Mucosa of gallbladder (tissue), 1 donor: ENCODE results near the gene OSR1. TPM values are rescaled to one million over a fixed set of nuclear protein-coding genes. Genes with fewer than 3 reads are reported as not detected.

Source experiments
- DNase-seq: peaks from one replicate; pipeline ENCODE4 v3.0.0-alpha.2; 2020; ENCODE audit warnings: low spot score
- total RNA-seq: library from RNA; stranded (reverse); gene quantifications from one replicate; pipeline ENCODE4 v1.2.1, GENCODE V29; 2021
- donor health status: DM: no; HTN: no; CAD: no.

Gene OSR1
- total RNA-seq, 1 donor from 2014 or later = 4.9 TPM

DNA sequence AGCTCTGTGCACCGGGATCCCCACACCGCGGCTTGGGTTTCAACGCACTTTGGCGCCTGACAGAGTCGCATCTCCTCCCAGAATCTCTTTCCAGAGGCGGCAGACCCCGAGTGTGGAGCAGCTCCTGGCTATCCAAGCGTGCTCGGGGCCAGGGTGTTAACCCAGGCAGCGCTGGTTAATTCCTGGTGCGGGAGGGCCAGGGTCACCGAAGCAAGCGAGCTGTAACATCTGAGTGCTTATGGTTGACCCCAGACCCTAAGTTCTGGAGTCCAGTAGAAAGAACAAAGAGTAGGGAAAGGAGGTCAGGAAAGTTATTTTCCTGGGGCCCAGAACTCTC lies 566 bp upstream of the OSR1 start:
- no peak for DNase-seq

DNA sequence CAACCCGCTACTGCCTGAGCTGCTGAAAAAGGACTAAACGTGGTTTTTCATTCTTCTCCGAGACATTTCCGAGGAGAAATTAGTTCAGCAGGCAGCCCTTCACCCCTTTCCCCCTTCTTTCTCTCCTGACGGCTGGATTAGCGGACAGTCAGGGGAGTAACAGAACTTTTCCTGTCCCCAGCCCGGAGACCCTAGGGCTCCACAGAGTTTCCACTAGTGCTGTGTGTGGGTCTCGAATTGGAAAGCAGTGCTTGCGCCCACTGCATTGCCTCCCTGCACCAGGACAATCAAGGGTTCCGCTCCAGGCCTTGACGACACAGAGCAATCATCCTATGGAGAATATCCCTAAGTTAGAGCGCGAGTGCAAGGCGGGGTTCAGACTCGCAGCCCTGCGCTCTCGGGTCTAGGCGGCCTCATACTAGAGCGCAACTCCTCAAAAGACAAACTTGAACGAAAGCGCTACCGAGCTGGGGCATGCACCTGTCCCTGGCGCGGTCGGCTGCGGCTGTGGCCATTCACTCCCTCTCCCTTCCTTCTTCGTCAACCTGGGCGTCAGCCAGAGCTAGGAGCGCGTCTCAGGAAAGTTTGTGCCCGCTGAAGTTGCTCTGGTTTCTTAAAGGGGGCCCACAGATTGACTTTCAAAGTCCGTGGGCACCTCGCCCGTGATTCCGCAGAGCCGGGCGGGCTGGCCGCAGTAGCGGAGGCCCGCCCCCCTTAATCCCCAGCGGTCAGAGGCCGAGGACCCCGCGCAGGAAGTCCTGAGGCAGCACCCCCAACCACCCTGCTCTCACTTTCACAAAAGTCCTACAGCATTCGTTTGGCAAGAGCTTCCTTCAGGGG lies 801 bp downstream of the OSR1 start:
- no peak for DNase-seq

DNA sequence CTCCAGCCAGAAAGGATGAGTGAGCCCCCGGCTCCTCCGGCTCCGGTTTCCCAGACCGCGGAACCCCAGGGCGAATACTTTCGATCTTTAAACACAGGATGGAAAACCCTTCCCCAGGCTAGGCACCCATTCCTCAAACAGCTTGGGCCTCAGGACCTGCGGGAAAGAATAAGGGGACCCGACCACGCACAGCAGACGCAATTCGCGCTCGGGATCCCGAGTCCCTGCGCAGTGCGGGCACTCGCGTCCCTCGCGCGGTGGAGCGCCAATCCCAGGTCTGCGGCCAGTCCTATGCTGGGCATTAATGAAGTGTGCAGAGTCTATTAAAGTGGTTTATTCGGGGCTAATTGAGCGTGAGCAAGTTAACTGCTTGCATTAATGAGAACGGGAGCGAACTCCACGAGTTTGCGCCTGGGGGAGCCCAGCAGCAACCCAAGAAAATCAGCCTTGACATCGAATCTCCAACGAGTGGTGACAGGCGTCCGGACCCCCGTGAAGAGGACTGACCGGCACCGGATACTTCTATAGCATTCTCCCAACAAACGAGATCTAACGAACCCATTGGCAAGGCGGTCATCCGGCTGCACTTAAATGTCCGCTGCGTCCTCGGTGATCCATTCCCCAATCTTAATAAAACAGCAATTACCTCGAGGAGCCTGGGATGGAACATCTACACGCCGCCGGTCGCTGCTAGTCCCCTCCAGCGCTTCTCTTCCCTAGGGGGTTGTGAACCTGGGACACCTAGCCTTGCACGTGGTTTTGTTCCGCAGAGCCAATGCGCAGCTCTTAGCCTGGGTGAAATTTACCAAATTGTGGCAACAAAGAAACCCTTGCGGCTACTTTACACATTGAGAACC lies 1.6 kb downstream of the OSR1 start:
- no peak for DNase-seq

DNA sequence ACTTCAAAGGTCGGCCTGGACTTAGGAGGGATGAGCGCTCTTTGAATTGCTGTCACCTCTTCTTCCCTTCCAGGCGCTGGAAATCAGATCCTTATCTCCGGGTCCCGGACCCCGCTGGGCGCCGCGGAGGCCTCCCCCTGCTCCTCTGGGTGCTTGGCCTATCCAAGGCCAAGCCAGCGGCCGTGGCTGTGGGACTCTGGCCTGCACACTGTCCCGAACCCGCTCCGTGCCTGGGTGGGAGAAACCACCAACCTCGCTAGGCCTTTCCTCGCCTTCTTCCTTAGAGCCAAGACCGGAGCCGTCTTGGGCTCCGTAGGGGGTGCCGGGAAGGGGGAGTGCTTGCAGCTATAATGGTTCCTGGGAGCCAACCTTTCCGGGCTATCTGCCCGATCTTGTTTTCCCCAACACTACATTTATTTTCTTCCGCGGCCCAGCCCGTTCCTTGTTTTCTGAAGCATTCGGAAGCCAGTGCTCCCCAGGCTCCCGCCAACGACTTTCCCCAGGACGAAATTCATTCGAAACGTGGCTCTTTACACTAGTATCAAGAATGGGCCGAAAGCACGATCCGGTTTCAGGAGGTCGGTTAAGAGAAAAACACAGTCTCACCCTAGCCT lies 2.4 kb downstream of the OSR1 start:
- DNase-seq = no peak

DNA sequence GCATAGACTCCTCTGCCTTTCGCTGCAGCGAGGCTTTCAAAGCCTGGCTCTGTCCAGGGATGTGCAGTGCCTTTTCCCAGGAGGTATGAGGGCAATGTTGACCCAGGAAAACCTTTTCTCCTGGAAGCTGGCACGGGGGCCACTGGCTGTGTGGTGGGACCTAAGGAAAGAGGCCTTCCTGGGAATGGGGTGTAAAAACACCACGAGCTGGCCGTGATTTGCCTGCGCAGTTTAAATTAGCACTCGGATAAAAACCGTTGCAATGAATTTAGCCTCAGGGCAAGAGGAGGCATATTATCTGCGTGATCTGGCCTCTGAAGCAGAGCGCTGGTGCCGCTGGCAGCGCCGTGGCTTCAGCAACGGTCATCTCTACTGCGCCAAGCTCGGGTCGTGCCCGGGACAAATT lies 3.0 kb downstream of the OSR1 start:
- DNase-seq = no peak

DNA sequence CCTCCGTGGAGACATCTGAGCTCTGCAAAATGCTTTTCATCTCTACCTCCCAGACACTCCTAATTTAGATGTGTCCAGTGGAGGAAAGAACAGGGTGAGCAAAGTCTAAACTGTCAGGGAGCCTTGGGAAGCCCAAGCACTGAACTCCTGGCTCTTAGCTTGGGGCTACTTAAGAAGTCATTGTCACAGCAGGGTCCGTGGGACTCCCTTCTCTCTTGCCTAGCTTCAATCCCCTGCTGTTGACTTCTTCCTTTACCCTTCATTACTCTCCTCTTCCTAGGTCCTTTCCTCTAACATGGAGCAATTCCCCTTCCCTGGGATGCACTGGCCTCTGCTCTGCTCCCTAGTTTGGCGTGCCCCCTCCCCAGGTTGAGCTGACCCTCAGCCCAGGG lies 3.4 kb downstream of the OSR1 start:
- no peak for DNase-seq

DNA sequence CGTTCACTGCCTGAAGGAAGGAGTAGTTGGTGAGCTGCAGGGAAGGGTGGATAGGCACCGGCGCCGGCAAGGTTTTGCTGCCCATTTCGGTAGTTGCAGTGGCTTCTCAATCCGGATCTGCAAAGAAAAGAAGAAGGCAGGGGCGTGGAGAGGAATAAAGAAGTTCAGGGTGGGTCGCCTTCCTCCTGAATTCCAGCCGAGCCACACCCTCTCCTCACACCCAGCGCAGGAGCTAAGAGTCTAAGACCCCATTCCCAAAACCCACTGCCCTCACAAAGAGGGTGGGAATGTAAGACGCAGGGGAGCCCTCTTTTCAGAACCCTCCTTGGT lies 4.7 kb downstream of the OSR1 start:
- DNase-seq = no peak

DNA sequence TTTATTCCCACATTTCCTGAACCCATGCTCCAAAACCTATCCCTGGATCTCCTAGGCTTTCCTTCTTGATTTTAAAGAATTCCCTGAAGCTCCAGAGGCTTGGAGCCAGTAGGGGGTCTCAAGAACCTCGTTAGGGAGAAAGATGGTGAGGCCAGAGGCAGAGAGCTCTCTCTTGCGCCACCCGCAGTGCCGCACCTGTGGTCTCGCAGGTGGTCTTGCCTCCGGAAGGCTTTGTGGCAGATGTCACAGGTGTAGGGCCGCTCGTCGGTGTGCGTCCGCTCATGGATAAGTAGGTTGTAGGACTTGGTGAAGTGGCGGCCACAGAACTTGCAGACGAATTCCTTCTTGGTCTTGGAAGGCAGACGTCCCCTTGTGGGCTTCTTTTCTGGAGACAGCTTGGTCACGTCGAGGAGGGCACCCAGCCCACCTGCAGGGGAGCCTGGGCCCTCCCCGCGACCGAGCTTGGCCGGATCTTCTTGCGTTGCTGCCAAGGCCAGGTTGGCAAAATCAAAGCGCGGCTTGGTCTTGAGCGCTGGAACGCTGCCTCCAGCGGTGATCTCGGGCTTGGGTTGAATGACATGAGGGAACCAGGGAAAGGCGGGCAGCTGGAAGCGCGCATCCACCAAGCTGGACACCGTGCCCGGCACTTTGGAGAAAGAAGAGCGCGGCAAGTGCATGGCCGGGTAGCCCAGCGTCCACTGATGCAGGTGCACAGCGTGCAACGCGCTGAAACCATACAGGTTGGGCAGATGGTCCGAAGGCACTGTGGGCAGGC lies 5.3 kb downstream of the OSR1 start:
- DNase-seq = no peak

DNA sequence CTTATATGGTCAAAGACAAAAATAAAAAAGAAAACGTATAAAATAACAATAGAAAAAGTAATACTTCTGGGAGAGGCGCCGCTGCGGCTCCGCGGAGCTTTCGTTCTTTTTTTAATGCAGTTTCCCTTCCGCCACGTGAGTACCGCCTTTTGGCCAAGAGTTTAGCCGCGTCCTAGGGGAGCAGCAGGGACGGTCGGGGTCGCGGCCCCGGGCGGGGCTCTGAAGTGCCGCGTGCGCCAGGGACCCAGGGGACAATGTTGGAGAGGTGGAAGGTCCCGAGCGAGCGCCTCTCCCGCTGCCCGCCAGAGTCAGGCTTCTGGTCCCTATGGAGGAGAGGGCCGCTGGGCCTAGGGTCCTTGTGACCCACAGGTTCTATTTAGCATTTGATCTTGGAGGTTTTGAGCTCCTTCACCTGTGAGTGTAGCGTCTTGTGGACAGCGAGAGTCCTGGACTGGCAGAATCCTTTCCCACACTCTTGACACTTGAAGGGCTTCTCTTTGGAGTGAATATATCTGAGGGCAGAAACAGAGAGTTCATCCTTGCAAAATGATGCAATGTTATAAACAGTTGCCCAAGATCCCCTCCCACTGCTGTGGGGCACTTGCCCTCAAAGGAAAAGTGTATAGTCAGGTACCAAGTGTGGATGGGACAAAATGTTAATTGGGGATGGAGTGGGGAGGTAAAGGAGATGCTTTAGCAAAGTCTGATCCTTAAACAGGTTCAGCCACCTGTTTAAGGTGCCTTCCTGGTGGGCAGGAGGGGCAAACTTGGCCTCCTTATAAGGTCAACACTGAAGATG lies 6.3 kb downstream of the OSR1 start:
- DNase-seq = no peak

DNA sequence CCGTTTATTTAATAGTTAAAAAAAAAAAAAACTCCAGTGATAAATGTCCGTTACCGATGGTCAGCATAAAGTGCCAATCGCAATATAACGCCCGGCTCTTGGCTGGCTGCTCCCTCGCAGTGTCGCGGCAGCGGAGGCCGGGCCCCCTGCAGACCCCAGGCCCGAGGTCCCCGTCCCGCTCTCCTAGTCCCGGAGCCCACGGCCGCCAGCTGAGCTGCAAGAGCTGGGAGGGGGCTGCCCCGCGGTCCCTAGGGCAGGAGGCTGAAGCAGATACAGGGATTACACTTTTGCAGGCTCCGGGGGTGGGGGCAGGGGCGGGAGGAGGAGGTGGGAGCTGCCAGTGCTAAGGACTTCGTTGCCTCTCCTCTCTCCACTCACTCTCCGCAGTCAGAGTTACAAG lies 6.9 kb downstream of the OSR1 start:
- no peak for DNase-seq

DNA sequence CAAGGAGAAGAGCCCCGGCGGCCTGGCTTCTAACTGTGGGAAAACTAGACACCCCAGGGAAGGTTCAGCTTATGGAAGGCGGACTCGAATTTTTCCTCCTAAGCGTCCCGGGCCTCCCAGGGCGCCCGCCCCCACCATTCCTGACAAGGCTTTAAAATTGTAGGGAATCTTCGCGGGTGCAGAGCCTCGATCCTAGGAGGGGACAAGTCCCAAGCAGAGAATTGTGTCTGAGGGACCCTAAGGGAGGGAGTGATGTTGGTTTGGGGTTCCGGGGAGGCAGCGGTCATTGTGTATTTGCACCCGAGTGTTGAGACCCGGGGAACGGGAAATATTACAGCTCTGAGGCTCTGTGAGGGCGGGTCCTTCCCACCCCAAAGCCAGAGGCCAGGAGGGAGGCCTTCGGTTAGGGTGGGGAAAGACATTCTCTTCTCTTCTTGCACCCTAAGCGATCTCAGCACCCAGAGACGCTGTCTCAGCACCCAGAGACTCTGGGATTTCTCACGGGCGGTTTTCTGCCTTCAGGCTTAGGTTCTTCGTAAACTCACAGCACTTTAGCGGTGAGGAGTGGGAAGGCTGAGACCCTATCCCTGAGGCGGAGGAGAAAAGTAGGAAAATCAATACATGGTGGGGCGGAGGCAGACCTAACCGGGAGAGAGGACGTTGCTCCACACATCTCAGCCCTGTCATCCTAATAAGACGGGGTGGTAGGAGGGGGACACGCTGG lies 7.6 kb downstream of the OSR1 start:
- DNase-seq = no peak

DNA sequence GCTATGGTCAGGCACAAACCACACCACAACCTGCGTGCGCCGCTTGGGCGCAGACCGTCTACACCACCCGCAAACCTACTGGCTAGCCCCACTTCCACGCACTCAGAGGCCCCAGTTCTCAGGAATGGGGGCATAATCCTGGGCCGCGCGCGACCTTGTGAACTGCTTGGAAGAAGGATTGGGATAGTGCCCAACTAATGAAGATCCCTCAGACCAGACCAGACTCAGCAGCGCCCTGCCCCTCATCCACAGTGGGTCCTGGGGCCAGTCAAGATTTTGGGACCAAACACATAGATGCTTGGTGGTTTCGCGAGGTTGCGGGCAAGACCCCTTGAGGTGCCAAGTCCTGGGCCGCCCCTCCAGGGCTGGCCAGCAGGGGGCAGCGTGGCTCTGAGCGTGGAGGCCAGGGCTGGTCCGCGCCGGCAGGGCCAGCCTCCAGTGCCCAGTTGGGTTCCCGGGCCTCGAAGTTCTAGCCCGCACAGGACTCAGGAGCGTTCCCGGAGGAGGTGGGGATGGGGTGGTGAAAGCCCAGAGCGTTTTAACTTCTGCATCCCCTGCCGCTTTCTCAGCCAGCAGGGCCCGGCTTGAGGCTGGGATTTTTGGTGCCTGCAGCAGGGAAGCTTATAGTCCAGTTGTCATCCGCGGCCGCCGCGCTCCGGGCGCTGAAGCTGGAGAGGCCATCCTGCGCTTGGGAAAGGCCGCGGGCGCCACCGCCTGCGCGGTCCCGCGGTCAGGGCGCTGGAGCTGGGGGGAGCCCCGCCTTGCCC lies 8.3 kb downstream of the OSR1 start:
- peak; percentile 54 for DNase-seq

DNA sequence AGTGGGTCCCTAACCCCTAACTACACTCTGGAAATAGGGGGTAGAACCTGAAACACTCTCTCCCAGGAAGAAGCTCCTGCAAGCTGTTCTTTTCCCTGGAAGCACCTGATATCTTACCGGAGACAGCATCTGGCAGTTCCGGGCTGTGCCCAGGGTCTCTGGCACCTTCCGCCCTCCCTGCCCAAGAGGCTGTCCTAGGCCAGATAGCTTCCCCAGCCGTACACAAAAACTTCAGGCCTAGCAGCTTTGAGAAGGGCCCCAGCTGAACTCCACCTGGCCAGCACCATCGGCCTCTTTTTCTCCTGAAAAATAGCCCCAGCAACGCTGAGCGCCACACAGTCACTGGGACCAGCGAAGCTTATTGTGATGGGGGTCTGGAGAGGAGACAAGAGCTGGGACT lies 9.7 kb downstream of the OSR1 start:
- DNase-seq = no peak

DNA sequence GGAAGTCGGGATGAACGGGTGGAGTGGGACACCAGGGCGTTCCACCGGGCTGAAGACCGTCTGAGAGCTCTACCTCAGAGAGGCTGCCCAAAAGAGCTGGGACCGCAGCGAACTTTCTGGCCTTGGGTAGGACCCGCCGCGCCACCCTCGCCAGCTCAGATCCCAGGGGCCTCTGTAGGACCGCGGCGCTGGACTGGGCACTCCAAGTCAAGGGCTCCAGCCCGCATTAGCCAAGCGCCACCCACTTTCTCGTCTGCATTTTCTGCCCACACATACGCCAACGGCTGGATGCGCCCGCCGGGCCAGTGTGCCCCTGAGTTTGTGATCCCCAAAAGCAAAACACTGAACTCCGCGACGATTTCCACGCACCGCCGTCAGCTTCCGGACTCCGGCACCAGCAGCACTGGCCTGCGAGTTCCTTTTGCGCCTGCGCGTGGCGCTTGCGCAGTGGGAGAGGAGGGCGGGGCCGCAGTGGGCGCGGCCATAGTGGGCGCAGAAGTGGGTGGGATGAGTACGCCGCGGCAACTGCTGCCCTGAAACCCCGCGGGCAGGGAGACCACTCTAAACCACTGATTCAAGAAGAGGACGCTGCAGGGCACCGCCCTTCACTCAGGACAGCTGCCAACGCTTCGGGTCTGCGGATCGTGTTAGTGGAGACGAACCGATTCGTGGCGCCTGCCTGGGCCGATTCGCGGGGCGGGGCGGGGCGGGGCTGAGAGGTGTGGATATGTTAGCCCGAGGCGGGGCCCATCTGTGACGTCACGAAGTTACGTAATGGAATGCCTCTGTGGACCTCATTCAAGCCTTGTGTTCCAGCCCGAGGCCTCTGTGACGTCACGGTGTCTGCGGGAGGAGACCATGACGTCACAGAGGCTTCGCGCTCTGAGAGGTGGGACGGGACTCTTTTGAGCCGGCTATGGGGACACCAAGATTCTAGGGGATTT lies 10.5 kb downstream of the OSR1 start:
- DNase-seq = peak; percentile 96

DNA sequence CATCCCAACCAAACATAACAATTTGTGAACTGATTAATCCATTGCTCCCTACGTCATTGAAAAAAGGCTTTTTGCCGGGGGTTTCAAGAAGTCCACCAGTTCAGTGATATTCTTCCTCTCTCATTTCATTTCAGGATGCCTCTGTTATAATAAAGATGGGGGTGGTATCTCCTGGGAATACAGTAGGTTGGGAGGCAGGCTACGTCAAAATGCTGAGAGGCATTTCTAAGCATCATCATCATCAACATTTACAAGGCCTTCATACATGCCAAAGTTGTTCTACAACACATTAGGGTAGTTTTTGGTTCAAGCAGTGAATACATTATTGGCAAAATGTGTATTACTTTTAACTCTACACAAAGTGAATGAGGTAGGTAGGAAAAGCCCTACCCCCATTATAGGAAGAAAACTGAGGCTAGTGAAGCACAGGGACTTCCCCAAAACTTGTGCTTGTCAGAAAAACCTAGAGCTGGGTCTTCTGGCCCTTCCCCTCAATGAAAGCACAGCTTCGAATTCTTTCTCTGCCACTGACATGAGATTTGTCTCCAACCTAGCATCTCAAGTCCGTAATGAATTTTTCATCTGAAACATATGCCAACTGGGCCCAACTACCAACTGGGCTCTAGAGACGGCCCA lies 11.3 kb downstream of the OSR1 start:
- no peak for DNase-seq

DNA sequence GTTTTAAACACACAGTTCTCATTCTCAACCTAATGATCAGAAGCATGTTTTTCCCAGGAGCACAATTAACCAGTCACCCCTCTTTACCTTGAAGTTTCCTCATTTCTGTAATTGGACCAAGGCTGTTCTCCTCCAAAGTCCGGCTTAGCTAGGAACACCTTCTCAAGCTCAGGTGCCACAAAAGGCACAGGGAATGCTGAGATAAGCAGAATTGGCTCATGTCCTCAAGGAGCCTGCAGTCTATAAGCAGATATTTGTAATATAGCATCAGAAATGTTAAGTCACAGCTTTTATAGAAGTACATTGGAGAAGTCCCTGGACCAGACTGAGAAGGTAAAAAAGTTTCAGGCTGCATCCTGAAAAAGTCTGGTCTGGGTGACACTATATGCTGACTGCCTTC lies 20.7 kb downstream of the OSR1 start:
- no peak for DNase-seq

DNA sequence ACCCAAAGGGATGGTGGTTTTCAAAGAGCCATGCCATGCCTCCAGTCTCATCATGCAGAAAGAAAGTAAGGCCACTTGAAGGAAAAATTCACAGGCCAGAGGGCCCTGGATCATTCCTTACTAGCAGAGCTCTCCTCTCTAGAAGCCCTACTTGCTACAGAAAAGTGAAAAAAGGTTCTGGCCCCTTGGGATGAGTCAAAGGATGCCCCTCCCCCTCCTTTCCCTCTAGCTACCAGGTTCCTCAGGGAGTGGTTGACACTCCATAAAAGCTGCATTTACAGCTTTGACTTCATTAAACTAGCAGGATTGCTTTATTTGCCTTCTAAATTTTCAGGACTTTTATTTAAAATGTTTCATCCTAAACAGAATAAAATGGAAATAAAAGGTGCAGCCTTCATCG lies 21.2 kb downstream of the OSR1 start:
- no peak for DNase-seq

DNA sequence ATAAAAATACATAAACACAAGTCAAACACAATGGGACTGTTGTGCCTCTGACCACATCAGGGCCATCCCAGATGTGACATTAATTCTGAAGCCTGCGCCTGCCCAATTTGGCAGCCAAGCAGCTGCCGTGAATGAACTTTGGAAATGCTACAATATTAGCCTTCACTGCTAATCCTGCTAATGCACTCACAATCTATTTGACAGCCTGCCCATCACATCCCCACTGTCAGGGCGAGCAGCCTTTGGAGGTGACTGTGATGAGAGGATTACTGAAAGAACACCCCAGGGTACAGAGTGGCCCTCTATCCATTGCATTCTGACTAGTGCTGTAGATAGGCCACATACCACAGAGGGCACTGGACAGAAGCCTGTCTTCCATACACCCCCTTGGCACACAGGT lies 21.6 kb downstream of the OSR1 start:
- DNase-seq = no peak
